Activated CD4-positive, alpha-beta T cell treated with anti-CD3 and anti-CD28 coated beads, Interleukin-2, Interleukin-6, amounts not matched to agents 100 ng/mL and 50 ng/mL, durations not matched to agents 16 hours and 8 hours (primary cell): ENCODE data around the gene TEK.
"Not testable (repeated sequence)": the region's sequence is repeated elsewhere in the genome, so short reads cannot be mapped to it uniquely, and the experiment has no call there.

Experiments
- DNase-seq: peaks from one replicate; pipeline ENCODE4 v3.0.0-alpha.2; 2020

TEK gene

DNA sequence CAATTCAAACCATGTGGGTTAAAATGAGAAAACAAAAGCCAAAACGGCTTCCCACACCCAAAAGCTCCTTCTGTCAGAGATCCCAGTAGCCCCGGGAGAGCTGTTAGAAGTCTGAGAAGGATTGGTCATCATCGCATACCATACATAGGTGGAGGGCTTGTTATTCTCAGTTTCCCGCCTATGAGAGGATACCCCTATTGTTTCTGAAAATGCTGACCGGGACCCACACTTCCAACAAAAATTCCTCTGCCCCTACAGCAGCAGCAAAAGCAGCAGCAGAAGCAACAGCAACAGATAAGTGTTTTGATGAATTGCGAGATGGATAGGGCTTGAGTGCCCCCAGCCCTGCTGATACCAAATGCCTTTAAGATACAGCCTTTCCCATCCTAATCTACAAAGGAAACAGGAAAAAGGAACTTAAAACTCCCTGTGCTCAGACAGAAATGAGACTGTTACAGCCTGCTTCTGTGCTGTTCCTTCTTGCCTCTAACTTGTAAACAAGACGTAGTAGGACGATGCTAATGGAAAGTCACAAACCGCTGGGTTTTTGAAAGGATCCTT, at the start of gene TEK:
Gene TEK (plus strand): TSS at position 245 of the 561 bp plus-strand sequence. CDS start 366 bp downstream, outside the sequence.
- DNase-seq: no peak

DNA sequence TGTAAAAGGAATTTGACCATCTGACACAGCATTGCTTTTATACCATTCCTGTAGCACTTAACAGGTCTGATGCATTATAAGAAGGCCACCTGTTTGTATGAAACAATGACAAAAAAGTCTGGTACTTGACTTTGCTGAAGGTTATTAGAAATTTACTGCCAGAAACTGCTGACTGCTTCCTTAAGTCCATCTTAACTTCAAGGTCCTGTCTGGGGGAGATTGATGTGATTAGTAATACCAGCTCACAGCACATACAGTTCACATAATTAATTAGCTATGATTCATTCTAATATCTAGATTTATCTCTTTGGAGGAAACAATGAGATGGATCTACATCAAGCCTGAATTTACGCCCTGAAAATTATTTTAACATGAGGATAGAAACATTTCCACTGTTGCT, 49.6 kb upstream of the TEK start:
- DNase-seq: no peak

DNA sequence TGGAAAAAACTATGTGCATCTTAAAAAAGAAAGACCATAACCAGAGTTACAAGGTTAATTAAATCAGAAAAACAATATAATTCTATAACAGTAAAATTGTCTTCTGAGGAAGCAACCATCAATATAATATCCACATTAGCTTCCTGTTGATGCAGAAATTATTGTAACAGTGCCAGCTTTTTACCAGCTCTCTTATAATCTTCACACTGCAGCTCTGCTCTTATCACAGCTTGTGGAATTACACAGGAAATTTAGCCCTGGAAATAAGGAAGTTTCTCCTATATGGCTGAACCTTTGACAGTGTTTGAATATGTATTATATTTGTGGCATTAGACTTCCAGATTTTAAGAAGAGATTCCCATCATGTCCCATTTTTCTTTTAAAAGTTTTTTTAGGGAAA, 49.1 kb upstream of the TEK start:
- DNase-seq: no peak

DNA sequence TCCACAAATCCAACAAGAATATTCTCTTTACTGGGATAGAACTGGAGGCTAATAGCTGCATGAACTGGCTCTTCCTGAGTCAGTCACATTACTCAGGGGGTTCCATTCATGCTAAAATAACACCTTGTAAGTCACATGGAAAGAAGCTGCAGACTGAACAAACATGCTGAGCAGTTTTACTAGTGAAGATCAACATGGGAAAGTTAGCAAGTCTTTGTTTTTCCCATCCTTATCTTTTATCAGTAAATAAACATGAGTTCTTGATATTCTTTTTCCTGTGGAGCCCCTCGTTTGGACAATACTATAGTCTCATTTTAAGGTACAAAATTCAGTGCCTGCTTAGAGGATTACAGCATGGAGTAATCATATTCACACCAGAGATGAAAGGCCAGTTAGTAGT, 43.7 kb upstream of the TEK start:
- DNase-seq: no peak

DNA sequence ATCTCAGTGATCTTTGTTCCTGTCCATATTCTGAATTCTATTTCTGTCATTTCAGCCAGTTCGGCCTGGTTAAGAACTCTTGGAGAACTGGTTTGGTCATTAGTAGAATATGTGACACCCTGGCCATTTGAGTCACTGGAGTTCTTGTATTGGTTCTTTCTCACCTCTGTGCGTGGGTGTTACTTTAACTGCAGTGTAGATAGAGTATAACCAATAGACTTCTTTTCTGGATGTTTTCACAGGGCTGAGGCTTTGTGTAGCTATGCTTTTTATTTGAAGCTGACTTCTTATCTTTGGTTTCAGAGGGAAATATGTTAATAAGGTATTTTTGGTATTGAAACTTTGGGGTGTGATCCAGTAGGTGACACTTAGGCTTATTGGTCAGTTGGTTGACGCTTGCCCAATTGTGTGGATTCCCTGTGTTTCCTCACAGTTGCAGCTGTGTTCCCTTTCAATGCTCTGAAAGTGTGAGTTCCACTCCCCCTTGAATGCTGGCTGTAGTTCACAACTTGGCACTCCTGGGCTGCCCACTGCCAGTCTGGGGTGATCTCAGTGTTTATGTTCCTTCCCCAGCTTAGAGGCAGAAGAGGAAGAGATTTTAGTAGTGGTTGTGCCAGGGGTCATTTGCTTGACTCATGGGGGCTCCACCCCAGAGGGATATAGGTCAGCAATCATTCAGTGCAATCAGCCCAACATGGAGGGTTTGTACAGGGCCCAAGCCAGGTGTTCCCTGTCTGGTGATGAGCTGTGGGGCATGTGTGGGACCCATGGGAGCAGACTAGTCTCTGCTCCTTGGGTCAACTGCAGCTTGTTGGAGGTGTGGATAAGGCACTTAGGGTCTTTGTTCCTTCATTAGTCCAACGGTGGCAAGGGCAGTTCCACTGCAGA, 34.9 kb upstream of the TEK start:
- DNase-seq: no peak

DNA sequence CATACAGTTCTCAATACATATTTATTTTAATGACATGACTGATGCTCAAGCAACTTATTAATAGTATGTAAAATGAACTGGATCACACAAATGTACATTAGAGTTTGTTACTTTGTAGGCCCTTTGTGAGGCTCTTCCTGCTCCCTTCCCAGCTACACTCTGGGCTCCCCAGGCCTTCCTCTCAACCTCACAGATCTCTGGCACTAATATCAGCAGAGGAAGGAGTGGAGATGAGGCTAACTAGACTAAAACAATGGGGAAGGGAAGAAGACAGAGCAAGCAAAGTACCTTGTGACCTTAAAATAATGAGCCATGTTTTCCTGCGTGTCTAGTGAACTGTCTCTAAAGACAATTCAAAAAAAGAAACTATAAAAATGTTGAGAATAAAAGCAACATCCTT, 30.3 kb upstream of the TEK start:
- no peak for DNase-seq

DNA sequence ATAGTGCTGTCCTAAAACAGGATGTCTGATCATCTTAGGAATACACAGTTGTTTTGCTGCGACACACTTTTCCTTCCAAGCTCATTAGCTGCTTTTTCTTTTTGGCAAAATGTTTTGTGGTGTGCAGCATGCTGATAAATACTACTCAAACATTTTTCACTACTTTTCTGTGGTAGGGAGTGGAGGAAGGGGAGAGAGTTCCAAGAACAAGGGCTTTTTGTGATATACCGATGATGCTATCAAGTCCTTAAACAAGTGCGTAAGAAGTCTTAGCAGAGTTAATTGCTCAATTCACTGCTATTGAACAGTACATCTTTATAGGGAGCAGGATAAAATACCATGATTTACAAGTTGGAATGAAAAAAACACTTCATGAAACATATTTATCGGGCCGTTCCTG, 23.6 kb upstream of the TEK start:
- no peak for DNase-seq

DNA sequence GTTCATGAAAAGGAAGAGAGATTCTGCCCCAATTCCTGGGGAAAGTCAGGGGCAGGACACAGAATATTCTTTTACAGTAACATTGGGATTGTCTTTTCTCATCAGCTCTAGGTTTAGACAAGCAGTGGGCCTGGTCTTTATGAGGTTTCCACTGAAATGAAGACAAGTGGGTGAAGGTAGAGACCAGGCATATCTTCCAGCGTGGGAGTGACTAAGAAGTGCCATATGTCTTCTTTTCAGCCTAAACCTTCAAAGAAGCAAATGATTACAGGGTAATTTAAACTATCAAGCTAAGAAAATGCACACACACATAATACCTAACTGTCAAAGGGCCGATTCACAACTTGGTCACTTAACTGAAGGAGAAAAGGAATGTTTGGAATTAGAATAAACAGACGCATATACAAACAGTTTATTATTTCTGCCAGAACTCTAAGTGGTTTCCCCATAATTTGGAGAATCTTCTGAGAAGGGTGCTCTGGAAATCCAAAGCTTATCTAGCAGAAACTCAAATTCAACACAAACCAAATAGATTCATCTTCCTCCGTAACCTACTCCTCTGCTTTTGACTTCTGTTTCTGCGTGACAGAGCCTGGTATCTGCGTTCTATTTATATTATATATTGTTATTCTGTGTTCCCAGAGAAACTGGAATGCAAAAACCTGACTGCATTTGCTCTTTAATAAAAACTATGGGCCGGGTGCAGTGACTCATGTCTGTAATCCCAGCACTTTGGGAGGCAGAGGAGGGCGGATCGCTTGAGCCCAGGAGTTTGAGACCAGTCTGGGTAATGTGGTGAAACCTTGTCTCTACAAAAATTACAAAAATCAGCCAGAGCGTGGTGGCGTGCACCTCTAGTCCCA, 22.0 kb upstream of the TEK start:
- DNase-seq: no peak

DNA sequence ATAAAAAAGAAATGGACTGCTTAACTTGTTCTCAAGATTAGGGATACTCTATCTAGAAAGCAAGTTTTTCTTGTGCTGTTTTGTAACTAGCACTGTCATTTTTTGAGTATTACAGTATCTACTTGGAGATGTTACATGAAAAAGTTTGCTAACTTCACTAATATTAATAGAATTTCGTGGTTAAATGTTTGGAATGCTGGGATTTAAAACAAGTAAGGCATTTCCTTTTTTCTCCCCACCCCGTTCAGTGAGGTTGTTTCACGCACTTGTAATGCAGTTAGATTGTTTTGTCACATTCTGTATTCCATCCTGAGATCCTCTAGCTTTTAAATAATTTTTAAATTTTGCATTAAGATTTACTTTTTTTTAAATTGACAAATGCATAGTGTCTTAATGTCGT, 20.0 kb upstream of the TEK start:
- no peak for DNase-seq

DNA sequence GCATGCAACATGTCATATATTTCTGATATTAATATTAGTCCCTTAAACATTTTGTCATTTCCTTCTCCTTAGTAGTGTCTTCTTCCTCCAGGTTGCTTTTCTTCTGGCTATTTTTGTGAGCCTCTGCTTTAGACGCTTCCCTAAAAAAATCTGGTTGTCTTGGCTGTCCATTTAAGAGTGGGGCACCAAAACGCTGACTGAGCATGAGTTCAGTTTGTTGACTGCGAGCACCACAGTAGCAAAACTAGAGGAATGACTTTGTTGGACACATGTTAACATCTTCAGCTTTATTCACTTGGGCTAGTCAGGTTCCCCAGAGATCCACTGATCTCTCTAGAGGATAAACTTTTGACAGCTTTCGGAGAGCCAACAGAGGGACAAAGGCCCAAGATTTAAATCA, 19.3 kb upstream of the TEK start:
- DNase-seq: no peak

DNA sequence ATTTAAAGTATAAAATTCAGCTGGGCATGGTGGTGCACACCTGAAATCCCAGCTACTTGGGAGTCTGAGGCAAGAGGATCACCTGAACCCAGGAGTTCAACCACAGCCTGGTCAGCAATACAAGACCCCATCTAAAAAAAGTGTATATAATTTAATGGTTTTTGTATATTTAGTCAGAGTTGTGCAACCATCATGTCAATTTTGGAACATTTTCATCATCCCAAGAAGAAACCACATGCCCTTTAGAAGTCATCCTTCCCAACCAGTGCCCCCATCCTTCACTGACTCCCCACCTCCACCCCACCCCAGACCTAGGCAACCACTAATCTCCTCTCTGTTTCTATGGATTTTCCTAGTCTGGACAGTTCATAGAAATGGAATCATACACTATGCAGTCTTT, 18.8 kb upstream of the TEK start:
- no peak for DNase-seq

DNA sequence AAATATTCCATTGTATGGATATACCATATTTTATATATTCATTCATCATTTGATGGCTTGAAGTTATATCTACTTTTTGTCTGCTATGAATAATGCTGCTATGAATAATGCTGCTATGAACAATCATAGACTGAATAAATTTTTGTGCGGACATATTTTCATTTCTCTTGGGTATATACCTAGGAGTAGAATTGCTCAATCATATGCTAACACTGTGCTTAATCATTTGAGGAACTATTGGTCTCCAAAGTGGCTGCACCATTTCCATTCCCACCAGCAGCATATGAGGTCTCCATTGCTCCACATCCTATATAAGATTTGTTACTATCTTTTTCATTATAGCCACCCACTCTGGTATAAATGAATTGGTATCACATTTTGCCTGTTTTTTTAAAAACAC, 18.3 kb upstream of the TEK start:
- no peak for DNase-seq

DNA sequence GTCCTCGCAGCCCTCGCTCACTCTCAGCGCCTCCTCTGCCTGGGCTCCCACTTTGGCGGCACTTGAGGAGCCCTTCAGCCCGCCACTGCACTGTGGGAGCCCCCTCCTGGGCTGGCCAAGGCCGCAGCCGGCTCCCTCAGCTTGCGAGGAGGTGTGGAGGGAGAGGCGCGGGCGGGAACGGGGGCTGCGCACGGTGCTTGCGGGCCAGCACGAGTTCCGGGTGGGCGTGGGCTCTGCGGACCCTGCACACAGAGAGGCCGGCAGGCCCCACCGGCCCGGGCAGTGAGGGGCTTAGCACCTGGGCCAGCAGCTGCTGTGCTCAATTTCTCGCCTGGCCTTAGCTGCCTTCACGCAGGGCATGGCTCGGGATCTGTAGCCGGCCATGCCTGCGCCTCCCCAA, 16.5 kb upstream of the TEK start:
- DNase-seq: not testable (repeated sequence)

DNA sequence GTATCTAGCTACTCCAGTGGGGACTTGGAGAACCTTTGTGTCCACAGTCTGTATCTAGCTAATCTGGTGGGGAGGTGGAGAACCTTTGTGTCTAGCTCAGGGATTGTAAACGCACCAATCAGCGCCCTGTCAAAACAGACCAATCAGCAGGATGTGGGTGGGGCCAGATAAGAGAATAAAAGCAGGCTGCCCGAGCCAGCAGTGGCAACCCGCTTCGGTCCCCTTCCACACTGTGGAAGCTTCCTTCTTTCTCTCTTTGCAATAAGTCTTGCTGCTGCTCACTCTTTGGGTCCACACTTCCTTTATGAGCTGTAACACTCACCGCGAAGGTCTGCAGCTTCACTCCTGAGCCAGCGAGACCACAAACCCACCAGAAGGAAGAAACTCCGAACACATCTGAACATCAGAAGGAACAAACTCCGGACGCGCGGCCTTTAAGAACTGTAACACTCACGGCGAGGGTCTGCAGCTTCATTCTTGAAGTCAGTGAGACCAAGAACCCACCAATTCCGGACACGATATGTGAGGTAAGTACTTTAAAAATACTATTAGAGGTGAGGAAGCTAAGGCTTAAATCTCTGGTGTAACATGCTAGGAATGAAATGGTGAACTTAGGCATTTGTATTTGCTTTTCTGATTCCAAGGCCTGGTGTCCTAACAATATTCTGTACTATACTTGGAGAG, 15.5 kb upstream of the TEK start:
- DNase-seq: not testable (repeated sequence)

DNA sequence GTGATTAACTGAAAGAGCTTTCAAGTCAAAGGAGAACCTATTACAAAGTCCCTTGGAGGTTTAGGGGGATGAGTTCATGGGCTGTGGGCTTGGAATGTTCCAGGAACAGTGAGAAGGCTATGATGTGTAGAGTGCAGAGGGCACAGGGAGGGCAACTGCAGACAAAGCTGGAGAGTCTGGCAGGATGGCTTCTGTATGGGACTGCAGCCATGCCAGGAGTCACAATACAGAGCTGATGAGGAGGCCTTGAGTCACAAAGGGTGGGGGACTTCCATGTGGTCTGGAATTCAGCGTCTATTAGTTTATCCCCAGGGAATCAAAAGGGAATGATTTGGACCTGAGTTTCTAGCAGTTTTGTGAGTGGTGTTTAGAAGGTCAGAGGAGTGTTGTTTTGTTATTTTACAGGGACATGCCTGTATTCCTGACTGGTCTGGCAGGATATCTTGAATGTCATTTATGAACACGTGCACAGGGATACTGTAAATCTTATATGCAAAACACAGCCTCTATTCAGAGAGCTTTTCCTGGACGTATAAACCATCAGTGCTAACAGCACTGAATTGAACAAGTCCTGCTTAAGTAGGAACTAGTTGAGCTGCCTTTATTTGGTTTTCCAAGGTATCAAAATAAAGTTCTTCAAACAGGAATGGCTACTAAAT, 14.3 kb upstream of the TEK start:
- no peak for DNase-seq

DNA sequence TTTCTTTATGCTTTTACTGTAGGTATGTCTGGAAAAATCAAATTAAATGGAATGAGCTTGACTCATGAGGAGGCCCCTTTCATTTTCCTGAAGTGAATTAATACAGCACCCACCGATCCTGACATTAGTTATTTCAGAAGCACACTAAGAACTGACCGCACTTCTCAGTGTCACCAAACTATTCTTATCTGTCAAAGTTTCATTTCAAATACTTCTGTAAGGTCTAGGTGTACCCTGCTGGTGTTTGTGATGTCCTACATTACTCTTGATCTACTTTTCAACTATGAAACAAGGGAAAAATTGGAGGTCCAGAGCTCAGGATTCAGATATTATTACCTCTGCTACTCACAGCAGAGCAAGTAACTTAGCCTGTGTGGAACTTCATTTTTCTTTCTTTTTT, 1.8 kb upstream of the TEK start:
- DNase-seq: no peak

DNA sequence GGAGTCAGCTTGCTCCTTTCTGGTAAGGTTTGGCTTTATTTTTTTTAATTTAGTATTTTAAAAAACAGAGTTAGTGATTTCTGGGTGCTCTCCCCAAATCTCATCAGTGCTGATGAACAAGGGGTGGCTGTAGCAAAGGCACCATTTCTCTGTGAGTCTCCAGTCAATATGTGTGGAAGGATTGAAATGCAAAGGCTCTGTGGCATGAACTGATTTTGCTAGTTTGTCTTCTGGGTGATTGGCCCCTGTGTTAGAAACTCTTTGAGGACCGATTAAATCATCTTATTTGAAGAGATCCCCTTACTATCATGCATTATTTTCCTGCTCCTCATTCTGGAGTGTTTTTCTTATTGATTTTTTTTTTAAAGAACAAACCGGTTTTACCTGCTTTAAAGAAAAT, 596 bp downstream of the TEK start:
- no peak for DNase-seq

DNA sequence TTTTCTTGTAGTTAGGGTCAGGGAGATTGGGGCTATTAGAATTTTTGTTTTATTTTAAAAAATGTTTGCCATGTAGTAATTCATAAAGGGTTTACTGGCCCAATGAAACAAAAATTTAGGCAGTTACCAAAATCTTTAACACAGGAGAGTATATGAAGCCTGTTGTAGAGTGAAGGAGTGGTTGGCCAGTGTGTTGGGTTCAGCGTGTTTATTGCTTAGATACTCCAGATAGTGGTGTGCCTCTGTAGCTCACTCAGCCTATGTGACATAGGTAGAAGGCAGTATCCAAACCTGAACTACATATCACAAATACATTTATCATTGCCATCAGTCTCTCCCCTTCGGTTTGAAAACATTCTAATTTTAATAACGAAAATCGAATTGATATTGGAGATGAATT, 1.2 kb downstream of the TEK start:
- no peak for DNase-seq

DNA sequence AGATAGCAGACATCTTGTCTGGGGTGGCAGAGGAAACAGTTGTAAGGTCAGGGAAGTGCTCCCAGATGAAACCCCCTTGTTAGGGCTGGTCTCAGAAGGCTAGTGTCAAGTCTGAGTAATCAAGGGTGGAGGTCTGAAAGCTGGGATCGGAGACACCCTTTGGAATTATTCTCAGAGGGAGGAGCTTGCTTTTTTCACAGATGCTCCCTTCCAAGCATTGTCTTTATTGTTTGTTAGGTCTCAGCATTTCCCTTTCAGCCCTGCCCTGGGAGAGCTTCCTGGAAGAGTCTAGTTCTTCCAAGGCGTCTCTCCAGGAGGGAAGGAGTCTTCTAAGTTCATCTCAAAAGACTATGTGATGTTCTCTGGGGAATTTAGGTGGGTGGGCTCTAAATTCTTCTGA, 3.2 kb downstream of the TEK start:
- no peak for DNase-seq

DNA sequence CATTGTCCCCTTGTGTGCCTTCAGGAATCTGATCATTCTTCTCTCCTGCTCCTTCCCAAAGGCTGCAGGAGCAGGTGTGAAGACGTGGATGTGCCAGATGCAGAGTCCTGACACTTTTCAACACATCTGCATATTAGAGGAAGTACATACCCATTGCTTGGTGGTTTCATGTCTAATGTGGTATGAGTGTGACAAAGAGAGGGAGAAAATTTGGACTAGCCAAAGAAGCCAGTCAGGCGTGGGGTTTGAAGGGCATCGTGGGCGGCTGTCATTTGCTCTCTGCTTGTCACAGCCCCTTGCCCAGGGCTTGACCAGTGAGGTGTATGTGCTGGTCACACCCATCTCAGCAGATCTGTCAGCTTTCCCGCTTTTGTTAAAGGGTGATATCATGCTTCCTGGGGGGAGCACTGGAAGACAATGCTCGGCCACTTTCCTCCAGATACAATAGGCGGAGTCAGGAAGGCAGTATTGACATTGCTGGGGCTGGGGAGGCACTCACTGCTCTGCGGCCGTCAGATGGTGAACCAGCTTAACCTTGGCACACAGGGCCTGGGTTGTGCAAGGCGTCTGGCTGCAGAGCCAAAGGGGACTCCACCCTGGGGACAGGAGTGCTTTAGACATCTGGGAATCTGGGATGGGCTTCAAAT, 8.6 kb downstream of the TEK start:
- DNase-seq: no peak

DNA sequence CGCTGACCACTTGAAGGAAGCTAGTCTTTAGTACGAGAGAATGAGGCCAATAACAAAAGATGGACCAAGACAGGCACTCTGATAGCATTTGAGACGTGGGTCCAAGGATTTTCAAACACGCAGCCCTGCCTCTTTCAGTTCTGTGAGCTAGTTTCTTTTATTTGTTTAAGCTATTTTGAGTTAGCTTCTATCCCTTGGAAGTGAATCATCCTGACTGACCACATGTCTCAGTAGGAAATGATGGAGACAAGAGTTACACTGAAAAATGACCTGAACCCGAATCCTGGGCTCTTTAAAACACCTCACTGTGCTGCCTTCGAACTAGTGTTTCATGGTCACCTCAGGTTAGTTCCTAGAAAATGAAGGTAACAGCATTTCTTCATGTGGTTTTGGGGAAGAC, 9.9 kb downstream of the TEK start:
- DNase-seq: no peak

DNA sequence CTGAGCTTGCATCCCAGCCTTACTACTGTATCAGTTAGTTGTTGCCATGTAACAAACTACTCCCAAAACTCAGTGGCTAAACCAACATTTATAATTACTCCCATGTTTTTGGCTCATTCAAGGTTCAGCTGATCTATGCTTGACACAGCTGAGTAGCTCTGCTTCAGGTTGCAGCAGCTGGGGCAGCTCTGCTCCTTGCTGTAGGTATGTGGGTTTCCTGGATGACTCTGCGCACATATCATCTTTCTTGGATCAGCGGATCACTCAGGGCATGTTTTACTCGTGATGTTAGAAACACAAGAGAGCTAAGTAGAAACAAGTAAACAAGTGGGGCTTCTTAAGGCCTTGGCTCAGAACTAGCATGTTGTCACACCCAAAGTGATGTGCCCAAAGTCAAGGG, 15.1 kb downstream of the TEK start:
- no peak for DNase-seq
